HepG2 (cell line): ENCODE data around the gene RASSF7. TPM values are rescaled to one million over a fixed set of nuclear protein-coding genes. Genes with fewer than 3 reads are reported as not detected.

Source experiments
- ARNTL ChIP-seq: sonication (generic); formaldehyde crosslinking; IDR thresholded peaks from 2 replicates; pipeline ENCODE4 v1.4.0; 2020; ENCODE audit warnings: mild to moderate bottlenecking, missing genetic modification reagents
- CC2D1A ChIP-seq: sonication (generic); formaldehyde crosslinking; IDR thresholded peaks from 2 replicates; pipeline ENCODE4 v1.8.1; 2023; ENCODE audit warnings: mild to moderate bottlenecking, missing genetic modification reagents
- FOSL1 ChIP-seq: sonication (generic); formaldehyde crosslinking; IDR thresholded peaks from 2 replicates; pipeline ENCODE4 v1.9.0; 2021; ENCODE audit warnings: missing genetic modification reagents, borderline replicate concordance
- GPBP1L1 ChIP-seq: sonication (generic); formaldehyde crosslinking; IDR thresholded peaks from 2 replicates; pipeline ENCODE4 v1.5.0; 2020; ENCODE audit warnings: mild to moderate bottlenecking, missing genetic modification reagents
- JUN ChIP-seq: sonication (generic); formaldehyde crosslinking; IDR thresholded peaks from 2 replicates; pipeline ENCODE4 v1.4.0; 2020; ENCODE audit warnings: mild to moderate bottlenecking, missing genetic modification reagents
- MIER3 ChIP-seq: IDR thresholded peaks from 2 replicates; pipeline ENCODE4 v1.6.1; 2016; ENCODE audit warnings: missing compliant biosample characterization, borderline replicate concordance
- NBN ChIP-seq: fragments of 450-650 bp; conservative IDR thresholded peaks from 2 replicates; pipeline ENCODE4 v1.6.1; 2017
- NCOR1 ChIP-seq: fragments of 200-600 bp; sonication (generic); IDR thresholded peaks from 2 replicates; pipeline ENCODE4 v1.7.0; 2017; ENCODE audit warnings: antibody characterized with exemption, low read length, borderline replicate concordance
- NKX3-1 ChIP-seq: sonication (generic); formaldehyde crosslinking; IDR thresholded peaks from 2 replicates; pipeline ENCODE4 v1.5.0; 2020; ENCODE audit warnings: missing genetic modification reagents
- POLR2G ChIP-seq: fragments of 200-400 bp; formaldehyde crosslinking; IDR thresholded peaks from 2 replicates; pipeline ENCODE4 v1.6.1; 2018; ENCODE audit warnings: mild to moderate bottlenecking, low read depth, low read length, moderate library complexity
- PRDM15 ChIP-seq: sonication (generic); formaldehyde crosslinking; IDR thresholded peaks from 2 replicates; pipeline ENCODE4 v1.4.0; 2020; ENCODE audit warnings: missing genetic modification reagents
- RAD21 ChIP-seq: fragments of 450-650 bp; formaldehyde crosslinking; IDR thresholded peaks from 2 replicates; pipeline ENCODE4 v1.5.0; 2020; ENCODE audit warnings: mild to moderate bottlenecking
- SETDB1 ChIP-seq: sonication (generic); formaldehyde crosslinking; IDR thresholded peaks from 2 replicates; pipeline ENCODE4 v1.5.1; 2020; ENCODE audit warnings: missing genetic modification reagents, mild to moderate bottlenecking, borderline replicate concordance
- SIN3B ChIP-seq: fragments of 150-350 bp; IDR thresholded peaks from 2 replicates; pipeline ENCODE4 v1.6.1; 2014; ENCODE audit warnings: low read length
- SYNCRIP ChIP-seq: fragments of 200-400 bp; formaldehyde crosslinking; IDR thresholded peaks from 2 replicates; pipeline ENCODE4 v1.6.1; 2018; ENCODE audit warnings: mild to moderate bottlenecking, low read depth, low read length; ENCODE audit not compliant: insufficient read depth
- TOE1 ChIP-seq: sonication (generic); formaldehyde crosslinking; IDR thresholded peaks from 2 replicates; pipeline ENCODE4 v1.4.0; 2020; ENCODE audit warnings: mild to moderate bottlenecking, missing genetic modification reagents
- U2AF1 ChIP-seq: fragments of 200-400 bp; formaldehyde crosslinking; optimal IDR thresholded peaks from 2 replicates; pipeline ENCODE3; 2017; ENCODE audit warnings: mild to moderate bottlenecking, low read depth, low read length
- ZBTB42 ChIP-seq: sonication (generic); formaldehyde crosslinking; IDR thresholded peaks from 2 replicates; pipeline ENCODE4 v1.5.0; 2020; ENCODE audit warnings: mild to moderate bottlenecking, missing genetic modification reagents
- ZBTB7A ChIP-seq: sonication (generic); formaldehyde crosslinking; IDR thresholded peaks from 2 replicates; pipeline ENCODE4 v1.8.0; 2022; ENCODE audit warnings: mild to moderate bottlenecking, missing genetic modification reagents
- ZNF264 ChIP-seq: sonication (generic); formaldehyde crosslinking; IDR thresholded peaks from 2 replicates; pipeline ENCODE4 v1.4.0; 2020; ENCODE audit warnings: missing genetic modification reagents
- ZNF331 ChIP-seq: sonication (generic); formaldehyde crosslinking; IDR thresholded peaks from 2 replicates; pipeline ENCODE4 v1.4.0; 2020; ENCODE audit warnings: missing genetic modification reagents
- ZNF574 ChIP-seq: sonication (generic); formaldehyde crosslinking; IDR thresholded peaks from 2 replicates; pipeline ENCODE4 v1.4.0; 2020; ENCODE audit warnings: missing genetic modification reagents
- ZNF709 ChIP-seq: sonication (generic); formaldehyde crosslinking; IDR thresholded peaks from 2 replicates; pipeline ENCODE4 v1.5.0; 2020; ENCODE audit warnings: mild to moderate bottlenecking, missing genetic modification reagents
- ZNF768 ChIP-seq: sonication (generic); formaldehyde crosslinking; IDR thresholded peaks from 2 replicates; pipeline ENCODE4 v1.4.0; 2020; ENCODE audit warnings: missing genetic modification reagents
- ZNF790 ChIP-seq: sonication (generic); formaldehyde crosslinking; IDR thresholded peaks from 2 replicates; pipeline ENCODE4 v1.8.0; 2022; ENCODE audit warnings: missing genetic modification reagents, mild to moderate bottlenecking, borderline replicate concordance
- polyA plus RNA-seq, 8 experiments: library from polyadenylated mRNA; depleted of rRNA in 3 of 8; stranded (reverse) in 7 of 8; unstranded in 1 of 8; fragments of >200 nt; fragmentation: Illumina TruSeq in 4 of 8; extraction: Trizol in 4 of 8; gene quantifications; 2 replicates each; pipeline versions ENCODE4 v1.2.1 to v1.2.3, GENCODE V29; 2011 to 2016; ENCODE audit warnings: low read depth in 4 of 8, missing spikeins in 1 of 8, mixed read lengths in 1 of 8; ENCODE audit not compliant: insufficient read depth in 1 of 8
- total RNA-seq, 5 experiments: library from RNA; depleted of rRNA; stranded (reverse); fragments of >200 nt; fragmentation: Illumina TruSeq; extraction: Trizol; gene quantifications; 2 replicates each; pipeline ENCODE4 v1.2.3, GENCODE V29; 2016; ENCODE audit warnings: low read depth in 1 of 5

RASSF7 gene
- total and polyA plus RNA-seq, 2 of the 13 experiments (the other 11 are each of a cell fraction or from before 2014, with no cell fraction given) = 20.2 to 28.6 TPM

- TF ChIP-seq U2AF1 (no peak), SYNCRIP (no peak), SIN3B (no peak), ARNTL (CRISPR knock-in tag) (no peak), ZNF709 (CRISPR knock-in tag) (no peak), RAD21 (peak; percentile 62; the same call in 1 of the 2 replicates), GPBP1L1 (CRISPR knock-in tag) (no peak), MIER3 (CRISPR knock-in tag) (no peak), ZNF331 (no peak), SETDB1 (CRISPR knock-in tag) (no peak), NKX3-1 (CRISPR knock-in tag) (no peak), ZNF264 (CRISPR knock-in tag) (no peak), FOSL1 (CRISPR knock-in tag) (no peak), TOE1 (CRISPR knock-in tag) (no peak), ZBTB7A (CRISPR knock-in tag) (no peak), JUN (CRISPR knock-in tag) (no peak), PRDM15 (CRISPR knock-in tag) (no peak), POLR2G (no peak), NCOR1 (no peak), ZNF768 (no peak), CC2D1A (CRISPR knock-in tag) (no peak), ZBTB42 (0 out of 2 replicates have a peak, but pooled peaks have one; percentile 33), NBN (no peak), ZNF574 (CRISPR knock-in tag) (peak; percentile 30; the same call in 1 of the 2 replicates), ZNF790 (CRISPR knock-in tag) (no peak)
These were observed 6.1 kb upstream of the RASSF7 start (continued) for GRCh38 chr11:554428-555226.
